ENCODE results near the gene STPG1.

The STPG1 gene

GRCh38 chr1:24317081-24317480 is 96.5 kb downstream of the STPG1 start:
- DNase-seq, result no peak

- DNase-seq, result peak; percentile 15 to 71 (median 49)
Observed at GRCh38 chr1:24316645-24317044, 96.9 kb downstream of the STPG1 start.

- DNase-seq, result no peak
Observed at GRCh38 chr1:24315391-24315790, 98.2 kb downstream of the STPG1 start.

- DNase-seq, result no peak
Observed at GRCh38 chr1:24311741-24312140, 101.8 kb downstream of the STPG1 start.

GRCh38 chr1:24311234-24311633 is 102.3 kb downstream of the STPG1 start:
- no peak for DNase-seq

- no peak for DNase-seq
Observed at GRCh38 chr1:24309762-24310485, 103.7 kb downstream of the STPG1 start.

- no peak for DNase-seq
Observed at GRCh38 chr1:24308365-24309015, 105.1 kb downstream of the STPG1 start.
